NT2/D1 (cell line): ENCODE results near the gene LILRB1.

Source experiments
- DNase-seq: peaks from one replicate; pipeline ENCODE4 v3.0.0-alpha.2; 2011; ENCODE audit warnings: low read depth, low spot score
- H3K27me3 ChIP-seq: 2 replicates; pipeline ENCODE4 v1.6.0; 2011; ENCODE audit warnings: mild to moderate bottlenecking; ENCODE audit not compliant: insufficient read length, insufficient read depth
- H3K36me3 ChIP-seq: 2 replicates; pipeline ENCODE4 v1.6.1; 2011; ENCODE audit warnings: mild to moderate bottlenecking, low read length, mixed read lengths; ENCODE audit not compliant: insufficient read depth, insufficient read length
- H3K4me1 ChIP-seq: 2 replicates; pipeline ENCODE4 v1.5.1; 2011; ENCODE audit not compliant: insufficient read depth, insufficient read length
- H3K4me3 ChIP-seq: 2 replicates; pipeline ENCODE4 v1.5.1; 2011; ENCODE audit warnings: low read depth; ENCODE audit not compliant: insufficient read length
- H3K9ac ChIP-seq: 2 replicates; pipeline ENCODE4 v1.6.0; 2011; ENCODE audit warnings: low read depth; ENCODE audit not compliant: insufficient read length
- H3K9me3 ChIP-seq: 2 replicates; pipeline ENCODE4 v1.5.1; 2011; ENCODE audit warnings: mild to moderate bottlenecking, low read length; ENCODE audit not compliant: insufficient read depth
- SUZ12 ChIP-seq: IDR thresholded peaks from 2 replicates; pipeline ENCODE4 v1.6.1; 2011; ENCODE audit not compliant: insufficient read length, insufficient read depth; ENCODE audit errors: extremely low read depth
- YY1 ChIP-seq: IDR thresholded peaks from 2 replicates; pipeline ENCODE4 v1.6.1; 2011; ENCODE audit not compliant: insufficient read length, insufficient read depth
- ZNF274 ChIP-seq: IDR thresholded peaks from 2 replicates; pipeline ENCODE4 v1.6.1; 2011; ENCODE audit warnings: mild to moderate bottlenecking, low read depth, low read length

The LILRB1 gene

GRCh38 chr19:54644056-54644455 lies 13.8 kb downstream of the LILRB1 start:
- no peak for DNase-seq
- no peak overlapping the region for H3K9ac ChIP-seq
- H3K9me3 ChIP-seq: no peaks in the 10 kb centered on the region
- H3K36me3 ChIP-seq: no peaks in the 10 kb centered on the region
- TF ChIP-seq ZNF274 (no peak), SUZ12 (no peak), YY1 (no peak)
- no peak overlapping the region for H3K4me3 ChIP-seq
- H3K27me3 ChIP-seq: peaks cover 9% of the 10 kb centered on the region
- no peaks in the 10 kb centered on the region for H3K4me1 ChIP-seq

GRCh38 chr19:54646331-54646841 lies 16.1 kb downstream of the LILRB1 start:
- Histone ChIP-seq H3K36me3 (no peaks in the 10 kb centered on the region), H3K27me3 (peaks cover 9% of the 10 kb centered on the region), H3K4me1 (peaks cover 2% of the 10 kb centered on the region), H3K4me3 (no peak overlapping the region), H3K9ac (no peak overlapping the region), H3K9me3 (no peaks in the 10 kb centered on the region)
- no peak for DNase-seq
- no peak for TF ChIP-seq ZNF274

GRCh38 chr19:54648129-54648528 lies 17.8 kb downstream of the LILRB1 start:
- no peaks in the 10 kb centered on the region for H3K36me3 ChIP-seq
- H3K9ac ChIP-seq: no peak overlapping the region
- no peak for DNase-seq
- no peak for TF ChIP-seq YY1
- TF ChIP-seq ZNF274: no peak
- TF ChIP-seq SUZ12: no peak
- no peak overlapping the region for H3K4me3 ChIP-seq
- H3K4me1 ChIP-seq: peaks cover 2% of the 10 kb centered on the region
- H3K9me3 ChIP-seq: no peaks in the 10 kb centered on the region
- H3K27me3 ChIP-seq: peaks cover 9% of the 10 kb centered on the region

- no peak for TF ChIP-seq ZNF274
- no peak for TF ChIP-seq SUZ12
- TF ChIP-seq YY1: no peak
- no peaks in the 10 kb centered on the region for H3K27me3 ChIP-seq
- H3K4me1 ChIP-seq: peaks cover 2% of the 10 kb centered on the region
- H3K9me3 ChIP-seq: no peaks in the 10 kb centered on the region
- no peak overlapping the region for H3K4me3 ChIP-seq
- no peak for DNase-seq
- no peak overlapping the region for H3K9ac ChIP-seq
- H3K36me3 ChIP-seq: no peaks in the 10 kb centered on the region
These were observed 19.9 kb downstream of the LILRB1 start for GRCh38 chr19:54650108-54650655.

GRCh38 chr19:54653181-54653809 lies 23.0 kb downstream of the LILRB1 start:
- Histone ChIP-seq H3K9me3 (no peaks in the 10 kb centered on the region), H3K27me3 (no peaks in the 10 kb centered on the region), H3K4me3 (no peak overlapping the region), H3K9ac (no peak overlapping the region), H3K36me3 (no peaks in the 10 kb centered on the region), H3K4me1 (peaks cover 2% of the 10 kb centered on the region)
- TF ChIP-seq SUZ12 (no peak), YY1 (no peak), ZNF274 (no peak)
- DNase-seq: no peak

- no peak for DNase-seq
- no peak overlapping the region for H3K4me3 ChIP-seq
- no peak overlapping the region for H3K9ac ChIP-seq
- TF ChIP-seq ZNF274 (no peak), SUZ12 (no peak), YY1 (no peak)
- H3K27me3 ChIP-seq: no peaks in the 10 kb centered on the region
- H3K4me1 ChIP-seq: peaks cover 2% of the 10 kb centered on the region
- H3K36me3 ChIP-seq: no peaks in the 10 kb centered on the region
- H3K9me3 ChIP-seq: no peaks in the 10 kb centered on the region
These were observed 24.4 kb downstream of the LILRB1 start for GRCh38 chr19:54654447-54655321.

- no peaks in the 10 kb centered on the region for H3K27me3 ChIP-seq
- no peaks in the 10 kb centered on the region for H3K9me3 ChIP-seq
- TF ChIP-seq YY1 (no peak), ZNF274 (no peak), SUZ12 (no peak)
These were observed 29.0 kb downstream of the LILRB1 start for GRCh38 chr19:54659300-54659699.

More at GRCh38 chr19:54659300-54659699, 29.0 kb downstream of the LILRB1 start:
- Histone ChIP-seq H3K4me3 (no peak overlapping the region), H3K4me1 (no peaks in the 10 kb centered on the region), H3K9ac (no peak overlapping the region), H3K36me3 (no peaks in the 10 kb centered on the region)
- no peak for DNase-seq
